Adrenal gland (tissue), 5 donors: ENCODE data around the gene PDLIM5.

Source experiments
- CTCF ChIP-seq, 6 experiments: fragments of 450-650 bp in 4 of 6; fragments of 200-600 bp in 2 of 6; sonication (generic) in 1 of 6; IDR thresholded peaks; 1 replicate in 5 of 6; 2 replicates in 1 of 6; pipeline versions ENCODE4 v1.5.1 to v1.8.0; 2016 to 2021; ENCODE audit warnings: antibody characterized with exemption in 6 of 6, mild to moderate bottlenecking in 2 of 6, moderate library complexity in 1 of 6
- POLR2A ChIP-seq, 2 donors: fragments of 450-650 bp; IDR thresholded peaks; one replicate each; pipeline ENCODE4 v1.6.1; 2017; ENCODE audit warnings: antibody characterized with exemption in 2 of 2, mild to moderate bottlenecking in 2 of 2, moderate library complexity in 1 of 2
- donor health status: DM: no; HTN: no; CAD: no.

DNA sequence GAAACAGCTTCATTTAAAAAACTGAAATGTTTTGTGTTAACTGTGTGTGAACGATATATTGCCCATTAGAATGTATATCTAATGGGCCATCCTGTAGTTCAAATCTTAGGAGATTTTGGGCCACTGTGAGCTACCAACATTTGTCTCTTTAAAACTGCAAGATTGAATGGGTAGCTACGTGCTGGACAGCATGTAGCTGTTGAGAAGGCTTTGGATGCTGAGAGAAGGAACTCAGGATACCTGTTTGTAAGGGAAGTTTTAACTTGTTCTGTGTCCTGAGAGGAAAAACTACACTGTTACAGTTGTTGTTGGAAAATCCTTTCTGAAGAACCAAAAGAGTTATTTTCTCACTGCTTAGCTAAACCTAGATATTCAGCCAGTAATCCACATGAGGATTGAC, 45.9 kb downstream of the PDLIM5 start:
- TF ChIP-seq POLR2A (IDR thresholded peaks at IDR 0.05) (no peak), CTCF (IDR thresholded peaks at IDR 0.05) (no peak)
